Right lobe of liver (tissue), 6 donors: ENCODE measurements around the gene RER1. TPM values are rescaled to one million over a fixed set of nuclear protein-coding genes. Genes with fewer than 3 reads are reported as not detected.

Experiments
- ATAC-seq, 4 donors: fragments of 200-7000 bp; cut with Tn5 transposase; one replicate each; pipeline ENCODE4 v1.9.1; 2020; ENCODE audit warnings: mild to moderate bottlenecking in 4 of 4, moderate library complexity in 4 of 4
- DNase-seq, 3 donors: peaks; one replicate each; pipeline ENCODE4 v3.0.0-alpha.2; 2020
- H3K27ac ChIP-seq, 3 donors: fragments of 200-600 bp; one replicate each; pipeline ENCODE4 v1.8.0; 2022
- H3K27me3 ChIP-seq, 2 donors: fragments of 200-600 bp; one replicate each; pipeline ENCODE4 v1.8.0; 2022
- H3K36me3 ChIP-seq, 4 donors: fragments of 200-600 bp; sonication (generic) in 1 of 4; one replicate each; pipeline versions ENCODE4 v1.5.1 to v1.8.0; 2017 to 2022; ENCODE audit warnings: control low read depth in 1 of 4
- H3K4me1 ChIP-seq, 4 donors: fragments of 200-600 bp; sonication (generic) in 1 of 4; one replicate each; pipeline versions ENCODE4 v1.5.1 to v1.8.0; 2017 to 2022; ENCODE audit warnings: control low read depth in 1 of 4
- H3K4me3 ChIP-seq, 3 donors: fragments of 200-600 bp; one replicate each; pipeline ENCODE4 v1.8.0; 2022
- H3K9me3 ChIP-seq, 4 donors: fragments of 200-600 bp; sonication (generic) in 1 of 4; one replicate each; pipeline versions ENCODE4 v1.5.1 to v1.8.0; 2017 to 2022; ENCODE audit warnings: control low read depth in 1 of 4
- CTCF ChIP-seq, 4 donors: fragments of 200-600 bp in 3 of 4; fragments of 450-650 bp in 1 of 4; IDR thresholded peaks; one replicate each; pipeline versions ENCODE4 v1.5.1 to v1.8.0; 2016 to 2022; ENCODE audit warnings: antibody characterized with exemption in 4 of 4, mild to moderate bottlenecking in 2 of 4
- POLR2A ChIP-seq: fragments of 450-650 bp; IDR thresholded peaks from one replicate; pipeline ENCODE4 v1.6.1; 2017; ENCODE audit warnings: antibody characterized with exemption, mild to moderate bottlenecking
- WGBS: methylation state at CpG from one replicate; pipeline ENCODE4 v1.1.6; 2018; ENCODE audit warnings: low coverage, low lambda C conversion rate; ENCODE audit not compliant: insufficient coverage; ENCODE audit errors: missing lambda C conversion rate; 5-methylcytosine and 5-hydroxymethylcytosine counted together
- intact Hi-C, 2 donors: fragments of 100-400 bp; cut with DNase I; formaldehyde crosslinking; loops; one replicate each; pipeline versions ENCODE4 v1.11.2 to v1.14.1; 2022
- total RNA-seq, 6 experiments: library from RNA; depleted of rRNA in 2 of 6; stranded (reverse); fragments of >200 nt in 2 of 6; fragmentation: NEBNext Ultra II Directional in 3 of 6; extraction: Animal tissue kit (Norgen Biotek cat#: 25700) in 3 of 6; gene quantifications; one replicate each; pipeline versions ENCODE4 v1.1.0 to v1.2.4, GENCODE V29; 2016 to 2023
- donor health status: DM: no; HTN: yes; CAD: no.
- donor health status: DM: no; HTN: no; CAD: no.
- donor health status: DM: no; HTN: no; CAD: no.
- donor health status: DM: no; HTN: yes; CAD: no.
- donor health status: DM: no; HTN: yes; CAD: no.

The RER1 gene
- total RNA-seq, 6 experiments from 2014 or later = 76.5 to 166 (median 122) TPM

GRCh38 chr1:2432441-2432844, 40.8 kb downstream of the RER1 start:
- H3K36me3 ChIP-seq = no peaks in the 10 kb centered on the region
- H3K9me3 ChIP-seq = no peaks in the 10 kb centered on the region
- H3K4me3 ChIP-seq = no peak overlapping the region
- no peaks in the 10 kb centered on the region for H3K4me1 ChIP-seq
- 0% methylated on average over 1 of the region's 16 CpGs for WGBS
- no peak overlapping the region for H3K27ac ChIP-seq
- intact Hi-C loops = loop anchor here in 1 of 2 donors (10.0 kb wide), 1 partner anchor 172 kb away; no protein-coding TSS in a partner anchor
- no peak for TF ChIP-seq CTCF (IDR thresholded peaks at IDR 0.05)
- no peak for TF ChIP-seq POLR2A
- ATAC-seq (no peak), DNase-seq (no peak)
- H3K27me3 ChIP-seq = no peaks in the 10 kb centered on the region

GRCh38 chr1:2433196-2433595, 41.6 kb downstream of the RER1 start:
- no peak for DNase-seq
- no peak overlapping the region for H3K27ac ChIP-seq
- no peak overlapping the region for H3K4me3 ChIP-seq
- intact Hi-C loops = loop anchor here in 1 of 2 donors (10.0 kb wide), 1 partner anchor 172 kb away; no protein-coding TSS in a partner anchor
- H3K4me1 ChIP-seq = no peaks in the 10 kb centered on the region
- no peaks in the 10 kb centered on the region for H3K9me3 ChIP-seq
- H3K27me3 ChIP-seq = no peaks in the 10 kb centered on the region
- H3K36me3 ChIP-seq = no peaks in the 10 kb centered on the region
- TF ChIP-seq CTCF (IDR thresholded peaks at IDR 0.05) = no peak
- no peak for TF ChIP-seq POLR2A
- 18% methylated on average over 3 of the region's 13 CpGs for WGBS
- ATAC-seq = no peak

- DNase-seq = no peak
- no peaks in the 10 kb centered on the region for H3K4me1 ChIP-seq
- H3K36me3 ChIP-seq = no peaks in the 10 kb centered on the region
- WGBS = 7% methylated on average over 3 of the region's 34 CpGs
- TF ChIP-seq CTCF (IDR thresholded peaks at IDR 0.05) (no peak), POLR2A (no peak)
- no peak for ATAC-seq
- H3K9me3 ChIP-seq = no peaks in the 10 kb centered on the region
- intact Hi-C loops = loop anchor here in 1 of 2 donors (10.0 kb wide), 1 partner anchor 171 kb away; no protein-coding TSS in a partner anchor
- H3K4me3 ChIP-seq = no peak overlapping the region
- no peak overlapping the region for H3K27ac ChIP-seq
- no peaks in the 10 kb centered on the region for H3K27me3 ChIP-seq
Measured at GRCh38 chr1:2433936-2434655, 42.5 kb downstream of the RER1 start.

- Histone ChIP-seq H3K27me3 (no peaks in the 10 kb centered on the region), H3K36me3 (no peaks in the 10 kb centered on the region), H3K4me1 (no peaks in the 10 kb centered on the region), H3K4me3 (no peak overlapping the region), H3K27ac (no peak overlapping the region), H3K9me3 (no peaks in the 10 kb centered on the region)
- intact Hi-C loops = loop anchor here in 1 of 2 donors (10.0 kb wide), 1 partner anchor 170 kb away; no protein-coding TSS in a partner anchor
- TF ChIP-seq POLR2A = no peak
- no peak for TF ChIP-seq CTCF (IDR thresholded peaks at IDR 0.05)
- WGBS = no CpG with 5 or more reads among the region's 9 CpGs
- ATAC-seq (no peak), DNase-seq (no peak)
Measured at GRCh38 chr1:2435091-2435490, 43.5 kb downstream of the RER1 start.
